GM12865 (cell line): ENCODE results near the gene CARD16.
A peak's percentile ranks its signal among the peaks of the same experiment; 100 is the strongest.
"Not testable (repeated sequence)": the region's sequence is repeated elsewhere in the genome, so short reads cannot be mapped to it uniquely, and the experiment has no call there.

Experiments used
- DNase-seq: peaks from one replicate; pipeline ENCODE4 v3.0.0; 2010; ENCODE audit warnings: low read depth
- H3K4me3 ChIP-seq: 2 replicates; pipeline ENCODE4 v1.5.1; 2011; ENCODE audit warnings: mild to moderate bottlenecking, low read depth, low read length, control low read depth
- CTCF ChIP-seq: IDR thresholded peaks from 2 replicates; pipeline ENCODE4 v1.5.1; 2011; ENCODE audit warnings: low read length, control low read depth, low read depth, inconsistent platforms; ENCODE audit not compliant: insufficient read depth; ENCODE audit errors: missing control alignments

Gene CARD16

DNA sequence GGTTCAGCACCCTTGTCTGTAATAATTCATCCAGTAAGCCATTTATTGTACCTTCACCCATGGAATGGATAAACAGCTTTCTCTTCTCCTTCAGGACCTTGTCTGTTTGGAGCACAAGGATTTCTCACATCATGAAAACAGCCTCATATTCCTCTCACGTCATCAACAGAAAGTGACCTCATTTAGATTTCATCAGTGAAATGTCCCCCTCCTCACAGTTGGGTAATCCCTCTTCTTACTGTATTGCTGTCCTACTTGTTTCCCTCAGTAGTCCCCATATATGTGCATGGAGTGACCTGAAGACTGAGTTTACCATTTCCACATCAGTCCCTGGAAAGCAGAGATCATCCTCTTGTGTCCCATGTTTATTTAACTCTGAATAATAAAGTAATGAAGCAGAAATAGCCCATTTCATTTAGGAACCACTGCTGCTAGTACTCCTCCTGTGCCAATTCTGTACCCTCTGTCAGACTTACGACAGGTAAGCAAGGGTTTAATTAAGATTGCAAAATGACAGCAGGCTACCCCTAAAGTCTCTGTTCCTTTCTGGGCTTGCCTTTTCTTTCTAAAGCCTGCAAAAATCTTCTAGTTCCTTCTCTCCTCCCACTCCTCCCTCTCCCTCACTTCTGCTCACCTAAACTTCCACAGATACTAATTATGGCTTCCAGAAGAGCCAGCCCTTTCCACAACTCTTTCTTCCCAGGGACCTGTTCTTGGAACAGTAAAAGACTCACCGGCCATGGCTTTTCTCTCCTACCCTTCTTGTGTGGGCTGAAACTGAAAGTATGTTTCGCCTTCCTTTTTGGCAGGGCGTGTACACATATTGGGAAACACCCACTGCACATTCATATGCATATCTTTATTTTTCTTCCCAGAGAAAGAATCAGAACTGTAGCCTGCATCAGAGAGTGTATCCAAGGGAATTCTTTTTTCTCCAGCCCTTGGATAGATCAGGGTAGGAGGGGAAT lies at the start of gene CARD16:
Gene CARD16 (minus strand): TSS at position 779 of the 968 bp plus-strand sequence. CDS start 38 bp downstream, at position 741.
- peak; percentile 69 for DNase-seq
- peak within 1 kb of the TSS; percentile 72 for H3K4me3 ChIP-seq

DNA sequence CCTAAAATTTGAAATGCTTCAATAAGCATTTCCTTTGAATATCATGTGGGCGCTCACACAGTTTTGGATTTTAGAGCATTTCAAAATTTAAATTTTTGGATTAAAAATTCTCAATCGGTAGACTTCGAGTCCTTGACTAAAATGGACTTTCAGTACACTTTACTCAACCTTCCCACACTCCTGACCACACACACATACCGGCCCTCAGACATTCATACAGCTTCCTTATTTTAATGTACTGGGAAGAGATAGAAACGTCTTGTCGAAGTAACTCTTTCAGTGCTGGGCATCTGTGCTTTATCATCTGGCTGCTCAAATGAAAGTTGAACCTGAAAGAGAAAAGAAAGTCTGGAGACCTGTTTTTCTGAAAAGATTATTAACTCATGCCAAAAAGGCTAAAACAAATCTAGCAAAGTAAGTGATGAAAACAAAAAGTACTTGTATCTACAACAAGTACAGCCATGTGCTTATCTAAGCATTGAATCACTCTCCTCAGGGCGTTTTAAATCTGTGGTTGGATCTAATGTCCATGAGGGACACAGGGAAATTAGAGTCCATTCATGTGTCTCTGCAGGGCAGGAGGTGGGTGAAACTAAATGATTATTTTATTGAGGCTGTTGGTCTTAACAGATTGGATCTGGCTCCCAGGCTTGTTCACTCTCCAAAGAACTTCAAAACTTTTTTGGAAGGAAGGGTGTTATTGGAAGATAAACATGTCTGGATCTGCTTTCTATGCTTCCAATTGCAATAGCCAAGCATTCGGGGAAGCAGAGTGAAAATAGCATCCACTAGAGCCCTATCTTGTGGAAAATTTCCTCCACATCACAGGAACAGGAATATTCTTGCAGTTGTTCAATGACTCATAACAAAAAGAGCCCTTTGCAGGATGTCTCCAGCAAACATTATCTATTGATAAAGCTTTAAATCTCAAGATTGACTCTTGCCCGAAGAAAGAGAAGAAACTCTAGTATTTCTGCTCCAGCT lies 47.4 kb upstream of the CARD16 start:
- no peak for TF ChIP-seq CTCF
- no peak overlapping the region for H3K4me3 ChIP-seq
- no peak for DNase-seq

GRCh38 chr11:105081412-105082150 lies 36.4 kb upstream of the CARD16 start:
- no peak for TF ChIP-seq CTCF
- no peak for DNase-seq
- no peak overlapping the region for H3K4me3 ChIP-seq

DNA sequence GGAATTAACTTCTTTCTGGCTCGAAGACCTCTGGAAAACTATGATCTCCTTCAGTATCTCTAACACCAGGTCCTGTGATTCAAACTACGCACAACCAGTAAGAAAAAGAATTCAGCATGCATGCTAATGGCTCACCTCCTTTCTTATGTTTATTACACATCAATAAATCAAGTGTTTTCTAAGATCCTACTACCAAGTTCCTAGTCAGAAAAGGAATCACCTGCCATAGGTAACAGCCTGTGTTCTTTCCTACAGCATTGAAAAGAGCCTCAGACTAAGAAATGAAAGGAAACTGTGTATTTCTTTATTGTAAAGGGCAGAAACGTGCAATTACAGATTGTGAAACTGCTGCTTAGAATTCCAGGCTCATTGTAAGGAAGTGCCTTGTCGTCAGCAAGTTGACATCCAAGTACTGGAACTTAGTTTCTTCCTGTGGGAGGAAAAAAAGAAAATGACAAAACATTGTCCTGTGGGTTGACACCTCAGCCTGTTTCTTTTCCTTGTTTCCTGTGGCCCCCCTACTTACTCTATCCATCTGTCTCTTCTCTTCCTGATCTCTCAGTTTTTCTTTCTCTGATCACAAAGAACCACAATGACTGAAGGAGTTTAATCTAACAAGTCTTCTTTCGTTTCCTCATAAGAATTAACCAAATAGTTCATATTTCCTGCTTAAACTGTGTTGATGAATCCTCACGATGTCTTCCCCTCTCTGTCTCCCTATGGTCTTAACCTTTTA lies 35.2 kb upstream of the CARD16 start:
- DNase-seq, H3K4me3 ChIP-seq: not testable (repeated sequence)

GRCh38 chr11:105078283-105078682 lies 33.1 kb upstream of the CARD16 start:
- no peak for TF ChIP-seq CTCF
- H3K4me3 ChIP-seq, result no peak overlapping the region
- no peak for DNase-seq

- not testable (repeated sequence) for H3K4me3 ChIP-seq, DNase-seq
These were observed 32.1 kb upstream of the CARD16 start for GRCh38 chr11:105077141-105077790.

GRCh38 chr11:105074166-105074530 lies 29.0 kb upstream of the CARD16 start:
- no peak for TF ChIP-seq CTCF
- no peak for DNase-seq
- H3K4me3 ChIP-seq, result no peak overlapping the region
